GM10248 (cell line): ENCODE measurements around the gene IRF1.

ENCODE experiments used
- CTCF ChIA-PET: fragments of 300-600 bp; sonication (Branson Sonifier 250); formaldehyde crosslinking; extraction: SDS; loops from one replicate; lab custom pipeline; 2021; ENCODE audit warnings: antibody characterized with exemption; lab: Yijun Ruan, JAX
- POLR2A ChIA-PET: fragments of 350-650 bp; sonication (Branson Sonifier 250); formaldehyde crosslinking; extraction: SDS; loops from one replicate; lab custom pipeline; 2020; ENCODE audit warnings: antibody characterized with exemption; lab: Yijun Ruan, JAX
- DNase-seq: peaks from one replicate; pipeline ENCODE4 v3.0.0; 2012; ENCODE audit errors: extremely low spot score
- TF ChIP-seq, protein P1 (sequence below): IDR thresholded peaks from 2 replicates; pipeline ENCODE4 v1.5.1; 2012; ENCODE audit warnings: mild to moderate bottlenecking, low read depth; ENCODE audit errors: extremely low read depth, missing control alignments, control extremely low read depth

Gene IRF1

GRCh38 chr5:132457371-132458225 lies 33.0 kb downstream of the IRF1 start:
- DNase-seq: no peak
- CTCF ChIA-PET: interaction anchor here (0.6 to 8.7 kb wide), 17 partner anchors 9 to 219 kb away, joined by 3 to 104 read pairs (median 9); partner anchors contain the start of gene IRF1
- POLR2A ChIA-PET: interaction anchor here (0.6 to 2.9 kb wide), 7 partner anchors 13 to 32 kb away, joined by 3 to 15 read pairs (median 6); partner anchors contain the start of gene IRF1
- TF ChIP-seq, protein P1, sequence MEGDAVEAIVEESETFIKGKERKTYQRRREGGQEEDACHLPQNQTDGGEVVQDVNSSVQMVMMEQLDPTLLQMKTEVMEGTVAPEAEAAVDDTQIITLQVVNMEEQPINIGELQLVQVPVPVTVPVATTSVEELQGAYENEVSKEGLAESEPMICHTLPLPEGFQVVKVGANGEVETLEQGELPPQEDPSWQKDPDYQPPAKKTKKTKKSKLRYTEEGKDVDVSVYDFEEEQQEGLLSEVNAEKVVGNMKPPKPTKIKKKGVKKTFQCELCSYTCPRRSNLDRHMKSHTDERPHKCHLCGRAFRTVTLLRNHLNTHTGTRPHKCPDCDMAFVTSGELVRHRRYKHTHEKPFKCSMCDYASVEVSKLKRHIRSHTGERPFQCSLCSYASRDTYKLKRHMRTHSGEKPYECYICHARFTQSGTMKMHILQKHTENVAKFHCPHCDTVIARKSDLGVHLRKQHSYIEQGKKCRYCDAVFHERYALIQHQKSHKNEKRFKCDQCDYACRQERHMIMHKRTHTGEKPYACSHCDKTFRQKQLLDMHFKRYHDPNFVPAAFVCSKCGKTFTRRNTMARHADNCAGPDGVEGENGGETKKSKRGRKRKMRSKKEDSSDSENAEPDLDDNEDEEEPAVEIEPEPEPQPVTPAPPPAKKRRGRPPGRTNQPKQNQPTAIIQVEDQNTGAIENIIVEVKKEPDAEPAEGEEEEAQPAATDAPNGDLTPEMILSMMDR: no peak

- CTCF ChIA-PET: interaction anchor here (0.7 to 8.7 kb wide), 17 partner anchors 10 to 219 kb away, joined by 3 to 104 read pairs (median 11); partner anchors contain the start of gene IRF1
- DNase-seq: no peak
- TF ChIP-seq, protein P1: no peak
- POLR2A ChIA-PET: interaction anchor here (0.9 to 2.9 kb wide), 7 partner anchors 16 to 39 kb away, joined by 3 to 15 read pairs (median 6); partner anchors contain the start of gene IRF1
These were observed 33.6 kb downstream of the IRF1 start for GRCh38 chr5:132456987-132457361.

DNA sequence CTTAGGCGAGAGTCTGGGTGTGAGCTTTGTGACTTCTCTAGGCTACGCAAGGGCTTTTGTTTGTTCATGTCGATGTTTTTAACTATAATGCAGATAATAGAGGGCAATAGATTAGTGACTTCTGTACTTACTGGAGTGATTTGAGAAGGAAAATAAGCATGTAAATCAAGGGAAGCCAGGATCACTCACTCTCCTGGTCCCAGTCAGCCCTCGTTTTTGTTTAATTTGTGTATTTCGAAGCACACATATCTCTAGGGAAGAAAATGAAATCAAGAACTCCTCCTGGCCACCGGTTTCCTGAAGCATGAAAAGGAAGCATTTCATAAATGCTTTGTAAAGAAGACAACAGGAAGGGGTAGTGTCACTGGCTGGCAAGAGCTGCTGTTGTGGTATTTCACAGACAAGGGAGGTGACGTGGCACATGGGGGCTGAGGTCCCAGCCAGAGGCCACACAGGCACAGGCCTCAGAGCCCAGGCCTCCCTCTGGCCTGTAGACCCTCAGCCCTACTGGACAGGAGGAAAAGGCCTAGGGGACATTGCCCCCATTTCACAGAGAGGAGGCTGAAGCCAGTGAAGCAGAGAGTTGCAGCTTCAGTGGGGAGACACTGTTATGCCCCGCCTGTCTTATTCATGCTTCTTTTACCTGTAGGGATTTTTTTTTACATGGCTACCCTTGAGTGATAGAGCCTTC lies 34.1 kb downstream of the IRF1 start:
- TF ChIP-seq, protein P1: no peak
- DNase-seq: peak; percentile 42
- ChIA-PET POLR2A (interaction anchor here (0.9 to 2.9 kb wide), 7 partner anchors 17 to 40 kb away, joined by 3 to 15 read pairs (median 6); partner anchors contain the start of gene IRF1), CTCF (interaction anchor here (0.7 to 8.7 kb wide), 16 partner anchors 9 to 218 kb away, joined by 3 to 104 read pairs (median 8); partner anchors contain the start of gene IRF1)

- DNase-seq: no peak
- TF ChIP-seq, protein P1: no peak
- CTCF ChIA-PET: interaction anchor here (1.0 to 8.7 kb wide), 9 partner anchors 8 to 69 kb away, joined by 4 to 104 read pairs (median 11); no protein-coding TSS in a partner anchor
- POLR2A ChIA-PET: interaction anchor here (1.1 to 2.9 kb wide), 2 partner anchors 33 to 34 kb away, joined by 3 to 15 read pairs; partner anchors contain the start of gene IRF1
These were observed 34.9 kb downstream of the IRF1 start for GRCh38 chr5:132455614-132456115.

DNA sequence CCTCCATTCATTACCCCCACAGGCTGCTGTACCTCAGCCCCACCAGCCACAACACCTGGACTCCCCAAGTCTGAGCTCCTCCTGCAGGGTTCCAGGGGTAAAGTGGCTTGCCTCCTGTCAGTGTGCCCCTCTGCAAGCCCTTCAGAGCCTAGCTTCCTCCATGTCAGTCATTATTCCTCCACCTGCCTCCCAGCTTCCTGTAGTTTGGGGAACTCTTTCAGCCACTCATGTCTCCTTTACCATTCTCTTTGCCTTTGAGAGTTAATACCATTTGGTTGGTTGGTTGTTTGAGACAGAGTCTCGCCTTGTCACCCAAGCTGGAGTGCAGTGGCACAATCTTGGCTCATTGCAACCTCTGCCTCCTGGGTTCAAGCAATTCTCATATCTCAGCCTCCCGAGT lies 36.2 kb downstream of the IRF1 start:
- POLR2A ChIA-PET: no interaction called here
- no peak for DNase-seq
- CTCF ChIA-PET: interaction anchor here (1.0 to 8.7 kb wide), 9 partner anchors 12 to 68 kb away, joined by 3 to 104 read pairs (median 6); no protein-coding TSS in a partner anchor

More for the DNA sequence above, 36.2 kb downstream of the IRF1 start:
- TF ChIP-seq, protein P1: no peak
